Heart left ventricle (tissue), 13 donors: ENCODE results near the gene CR1L.

Source experiments
- POLR2A ChIP-seq, 2 donors: fragments of 450-650 bp; IDR thresholded peaks; one replicate each; pipeline ENCODE4 v1.6.1; 2017; ENCODE audit warnings: antibody characterized with exemption in 2 of 2, mild to moderate bottlenecking in 2 of 2, moderate library complexity in 2 of 2
- TF ChIP-seq, protein P1 (sequence below), 12 donors: fragments of 200-600 bp; sonication (generic) in 4 of 12; IDR thresholded peaks; one replicate each; pipeline versions ENCODE4 v1.5.0 to v1.8.0; 2018 to 2022; ENCODE audit warnings: antibody characterized with exemption in 12 of 12, mild to moderate bottlenecking in 5 of 12
- donor health status: ischemic (EF 13 %, LVEDD 7.1; RV severe dilation, severe dysfunction).
- donor health status: DM: no; HTN: yes; CAD: no.
- donor health status: DM: no; HTN: no; CAD: no.
- donor health status: ischemic (EF 25% LVEDD 6.9; RV normal size, moderate dysfunction).
- donor health status: ischemic (EF 25% LVEDD 5.7; RV mildly dilated, moderate dysfunction).
- donor health status: ischemic (EF 35%, LVEDD 5.7; RV mildly dilated, moderate dysfunction).
- donor health status: nonischemic (EF 11% LVEDD 7.7; RV severe dilation, severe dysfunction).
- donor health status: DM: yes; HTN: yes; CAD: no.
- donor health status: PGD.
- donor health status: ischemic (EF 29% LVEDD 5.4; RV normal size, mild dysfunction).
- donor health status: nonischemic (EF 23%, LVEDD 6.1; RV moderate dilation, normal function).

DNA sequence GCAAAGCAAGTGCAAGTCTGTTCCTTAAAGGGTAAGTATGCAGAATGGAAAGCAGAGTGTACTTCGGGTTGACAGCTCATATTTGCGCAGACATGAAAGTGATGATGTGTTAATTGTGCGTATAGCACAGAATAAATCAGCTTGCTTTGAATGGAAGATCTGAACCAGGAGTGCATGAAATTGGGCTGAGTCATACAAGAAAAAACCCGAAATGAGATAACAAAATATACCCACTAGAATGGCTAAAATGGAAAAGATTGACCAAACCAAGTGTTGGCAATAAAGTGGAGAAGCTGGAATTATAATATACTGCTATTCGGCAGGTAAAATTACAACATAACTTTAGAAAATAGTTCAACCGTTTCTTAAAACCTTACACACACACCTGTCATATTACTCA, 28.5 kb downstream of the CR1L start:
- TF ChIP-seq, protein P1, sequence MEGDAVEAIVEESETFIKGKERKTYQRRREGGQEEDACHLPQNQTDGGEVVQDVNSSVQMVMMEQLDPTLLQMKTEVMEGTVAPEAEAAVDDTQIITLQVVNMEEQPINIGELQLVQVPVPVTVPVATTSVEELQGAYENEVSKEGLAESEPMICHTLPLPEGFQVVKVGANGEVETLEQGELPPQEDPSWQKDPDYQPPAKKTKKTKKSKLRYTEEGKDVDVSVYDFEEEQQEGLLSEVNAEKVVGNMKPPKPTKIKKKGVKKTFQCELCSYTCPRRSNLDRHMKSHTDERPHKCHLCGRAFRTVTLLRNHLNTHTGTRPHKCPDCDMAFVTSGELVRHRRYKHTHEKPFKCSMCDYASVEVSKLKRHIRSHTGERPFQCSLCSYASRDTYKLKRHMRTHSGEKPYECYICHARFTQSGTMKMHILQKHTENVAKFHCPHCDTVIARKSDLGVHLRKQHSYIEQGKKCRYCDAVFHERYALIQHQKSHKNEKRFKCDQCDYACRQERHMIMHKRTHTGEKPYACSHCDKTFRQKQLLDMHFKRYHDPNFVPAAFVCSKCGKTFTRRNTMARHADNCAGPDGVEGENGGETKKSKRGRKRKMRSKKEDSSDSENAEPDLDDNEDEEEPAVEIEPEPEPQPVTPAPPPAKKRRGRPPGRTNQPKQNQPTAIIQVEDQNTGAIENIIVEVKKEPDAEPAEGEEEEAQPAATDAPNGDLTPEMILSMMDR (IDR thresholded peaks at IDR 0.05) = no peak
- no peak for TF ChIP-seq POLR2A (IDR thresholded peaks at IDR 0.05)
